GM10266 (cell line): Measurements from ENCODE around the gene SPINK8.

Experiments used
- DNase-seq: peaks from one replicate; pipeline ENCODE4 v3.0.0; 2012; ENCODE audit errors: extremely low spot score
- CTCF ChIP-seq: IDR thresholded peaks from 2 replicates; pipeline ENCODE4 v1.5.1; 2012; ENCODE audit warnings: mild to moderate bottlenecking, low read depth; ENCODE audit not compliant: control insufficient read depth, insufficient read depth; ENCODE audit errors: missing control alignments

Gene SPINK8

GRCh38 chr3:48301020-48301799 lies 32.3 kb downstream of the SPINK8 start, which contains the start of gene NME6:
NME6 (minus strand) TSS chr3:48301367.
- peak; percentile 93 for DNase-seq
- no peak for TF ChIP-seq CTCF

- DNase-seq, result peak; percentile 69
- TF ChIP-seq CTCF, result no peak
These were observed 33.4 kb downstream of the SPINK8 start for GRCh38 chr3:48299746-48300712.

- DNase-seq, result no peak
- no peak for TF ChIP-seq CTCF
These were observed 36.2 kb downstream of the SPINK8 start for GRCh38 chr3:48297111-48297810.

GRCh38 chr3:48296699-48297098 lies 36.8 kb downstream of the SPINK8 start:
- TF ChIP-seq CTCF, result no peak
- DNase-seq, result no peak

- no peak for DNase-seq
- TF ChIP-seq CTCF, result no peak
These were observed 38.7 kb downstream of the SPINK8 start for GRCh38 chr3:48294611-48295263.

GRCh38 chr3:48289659-48290058 lies 43.8 kb downstream of the SPINK8 start:
- TF ChIP-seq CTCF, result no peak
- no peak for DNase-seq
